CD4-positive, CD25-positive, alpha-beta regulatory T cell (primary cell): ENCODE results near the gene CLDN25. TPM values are rescaled to one million over a fixed set of nuclear protein-coding genes. Genes with fewer than 3 reads are reported as not detected.

Source experiments
- polyA plus RNA-seq, 4 donors: library from polyadenylated mRNA; unstranded; fragments of 300-500 nt; fragmentation: Illumina TruSeq; gene quantifications; one replicate each; pipeline ENCODE4 v1.2.3, GENCODE V29; 2021
- total RNA-seq: library from RNA; stranded (reverse); gene quantifications from one replicate; pipeline ENCODE4 v1.2.3, GENCODE V29; 2022

CLDN25 gene
- total and polyA plus RNA-seq, 5 donors from 2014 or later, result not detected

Other genes with a start within 250 kb of the CLDN25 start
- 0.74 TPM for gene TMPRSS5, start 73.5 kb upstream of the CLDN25 start, total RNA-seq
- under 1 TPM in 1 of 4 donors, not detected in 3; 0.08 TPM for gene TMPRSS5, start 73.5 kb upstream of the CLDN25 start, polyA plus RNA-seq
- 7.7 TPM for gene ZW10, start 6.1 kb upstream of the CLDN25 start, total RNA-seq
- gene ZW10, start 6.1 kb upstream of the CLDN25 start, polyA plus RNA-seq, result 10 to 100 TPM; 15.6 to 19.6 (median 16.8) TPM
- 20.7 TPM for gene USP28, start 95.8 kb downstream of the CLDN25 start, total RNA-seq
- gene USP28, start 95.8 kb downstream of the CLDN25 start, polyA plus RNA-seq, result 10 to 100 TPM; 22.8 to 29.9 (median 28.1) TPM
- gene HTR3B, start 125.0 kb downstream of the CLDN25 start, total RNA-seq, result not detected
- not detected for gene HTR3B, start 125.0 kb downstream of the CLDN25 start, polyA plus RNA-seq
- not detected for gene HTR3A, start 195.3 kb downstream of the CLDN25 start, total RNA-seq
- not detected for gene HTR3A, start 195.3 kb downstream of the CLDN25 start, polyA plus RNA-seq